Measurements from ENCODE around the gene WDR54.

- TF ChIP-seq, protein P1, sequence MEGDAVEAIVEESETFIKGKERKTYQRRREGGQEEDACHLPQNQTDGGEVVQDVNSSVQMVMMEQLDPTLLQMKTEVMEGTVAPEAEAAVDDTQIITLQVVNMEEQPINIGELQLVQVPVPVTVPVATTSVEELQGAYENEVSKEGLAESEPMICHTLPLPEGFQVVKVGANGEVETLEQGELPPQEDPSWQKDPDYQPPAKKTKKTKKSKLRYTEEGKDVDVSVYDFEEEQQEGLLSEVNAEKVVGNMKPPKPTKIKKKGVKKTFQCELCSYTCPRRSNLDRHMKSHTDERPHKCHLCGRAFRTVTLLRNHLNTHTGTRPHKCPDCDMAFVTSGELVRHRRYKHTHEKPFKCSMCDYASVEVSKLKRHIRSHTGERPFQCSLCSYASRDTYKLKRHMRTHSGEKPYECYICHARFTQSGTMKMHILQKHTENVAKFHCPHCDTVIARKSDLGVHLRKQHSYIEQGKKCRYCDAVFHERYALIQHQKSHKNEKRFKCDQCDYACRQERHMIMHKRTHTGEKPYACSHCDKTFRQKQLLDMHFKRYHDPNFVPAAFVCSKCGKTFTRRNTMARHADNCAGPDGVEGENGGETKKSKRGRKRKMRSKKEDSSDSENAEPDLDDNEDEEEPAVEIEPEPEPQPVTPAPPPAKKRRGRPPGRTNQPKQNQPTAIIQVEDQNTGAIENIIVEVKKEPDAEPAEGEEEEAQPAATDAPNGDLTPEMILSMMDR (IDR thresholded peaks at IDR 0.05), result no peak
- no peak for TF ChIP-seq POLR2AphosphoS5 (IDR thresholded peaks at IDR 0.05; ENCODE audit: low read depth, low read length)
- no peak for TF ChIP-seq RAD21 (IDR thresholded peaks at IDR 0.05; ENCODE audit: low read length)
- no peak for TF ChIP-seq TAF1 (IDR thresholded peaks at IDR 0.05; ENCODE audit: borderline replicate concordance, low read depth, low read length)
Observed at GRCh38 chr2:74384051-74384450, 37.5 kb upstream of the WDR54 start.
